ENCODE data around the gene OMG.
"Not testable (repeated sequence)": the region's sequence is repeated elsewhere in the genome, so short reads cannot be mapped to it uniquely, and the experiment has no call there.

The OMG gene

DNA sequence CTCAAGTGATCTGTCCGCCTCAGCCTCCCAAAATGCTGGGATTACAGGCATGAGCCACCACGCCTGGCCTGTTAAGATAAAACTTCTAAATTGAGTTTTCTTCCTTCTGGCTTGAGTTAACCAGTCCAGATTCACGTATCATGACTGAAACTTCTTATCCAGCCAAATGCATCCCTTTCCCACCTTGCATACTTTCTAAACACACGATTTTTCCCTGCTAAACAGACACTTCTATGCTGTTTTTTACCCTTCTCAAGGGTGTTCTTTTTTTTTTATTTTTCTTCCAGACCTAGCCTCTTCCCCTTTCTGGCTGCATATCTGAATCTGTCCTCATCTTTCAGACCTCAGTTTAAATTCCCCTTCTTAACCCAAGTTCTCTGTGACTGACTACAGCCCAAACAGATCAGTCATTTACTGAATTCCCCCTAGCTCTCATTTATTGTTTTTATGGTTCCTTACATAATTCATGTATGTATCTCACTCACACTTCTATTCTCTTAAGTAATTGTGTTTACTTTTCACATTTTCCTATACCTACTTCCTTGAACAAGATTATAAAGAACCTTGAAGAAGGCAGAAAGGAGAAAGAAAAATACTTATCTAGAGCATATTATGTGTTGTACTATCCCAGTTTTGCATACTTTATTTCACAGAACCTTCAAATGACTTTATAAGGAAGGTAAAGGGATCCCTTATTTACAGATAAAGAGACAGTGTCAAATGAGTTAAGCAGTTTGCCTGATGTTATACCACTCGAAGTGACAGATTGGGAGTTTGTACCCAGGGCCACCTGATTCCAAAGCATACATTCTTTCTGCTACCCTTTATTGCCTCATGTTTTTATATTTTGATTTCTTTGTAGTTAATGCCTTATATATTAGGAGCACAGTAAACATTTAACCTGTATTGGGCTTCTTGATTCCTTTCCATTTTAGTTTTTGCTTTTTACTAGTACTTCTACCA is 11.6 kb upstream of the OMG start:
- no peak for DNase-seq (ENCODE audit: low spot score)

- no peak for DNase-seq (ENCODE audit: low spot score)
Observed at GRCh38 chr17:31307640-31308039, 10.6 kb upstream of the OMG start.

GRCh38 chr17:31299624-31300023 is 2.6 kb upstream of the OMG start:
- DNase-seq (ENCODE audit: low spot score), result no peak

DNA sequence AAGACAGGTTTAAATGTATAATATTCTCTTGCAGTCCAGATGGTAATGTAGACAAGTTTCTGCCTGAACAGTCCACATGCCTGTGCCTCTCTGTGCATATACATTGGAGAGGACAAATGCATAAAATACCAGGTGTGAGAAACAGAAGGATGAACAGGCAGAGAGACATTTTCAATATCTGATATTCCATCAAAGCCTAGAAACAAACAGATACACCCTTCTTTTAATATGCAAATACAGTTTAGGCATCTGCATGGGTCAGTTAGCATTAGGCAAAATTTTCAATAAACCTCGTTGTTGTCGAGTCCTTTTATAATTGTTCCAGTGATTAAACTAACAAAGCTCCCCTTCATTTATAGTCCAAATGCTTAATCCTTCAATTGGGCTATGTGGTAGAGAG is 897 bp downstream of the OMG start:
- no peak for DNase-seq (ENCODE audit: low spot score)

DNA sequence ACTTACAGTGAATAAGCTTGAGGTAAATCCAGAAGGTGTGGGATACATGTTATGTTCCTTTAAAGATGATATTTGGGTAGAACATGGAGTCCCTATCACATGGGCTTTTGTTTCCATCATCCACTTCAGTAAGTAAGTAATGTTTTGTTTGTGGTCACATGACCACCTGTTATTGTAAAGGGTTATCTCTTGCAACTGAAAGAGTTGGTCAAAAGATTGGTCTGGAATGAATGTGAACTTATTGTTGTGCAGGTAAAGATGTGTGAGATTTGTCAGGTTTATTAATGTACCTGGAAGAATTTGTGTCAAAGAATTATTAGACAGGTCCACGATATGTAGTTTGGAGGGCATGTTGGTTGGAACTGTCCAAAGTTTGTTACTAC is 1.6 kb downstream of the OMG start:
- no peak for DNase-seq (ENCODE audit: low spot score)

GRCh38 chr17:31294820-31295488 is 2.1 kb downstream of the OMG start:
- DNase-seq (ENCODE audit: low spot score), result no peak

DNA sequence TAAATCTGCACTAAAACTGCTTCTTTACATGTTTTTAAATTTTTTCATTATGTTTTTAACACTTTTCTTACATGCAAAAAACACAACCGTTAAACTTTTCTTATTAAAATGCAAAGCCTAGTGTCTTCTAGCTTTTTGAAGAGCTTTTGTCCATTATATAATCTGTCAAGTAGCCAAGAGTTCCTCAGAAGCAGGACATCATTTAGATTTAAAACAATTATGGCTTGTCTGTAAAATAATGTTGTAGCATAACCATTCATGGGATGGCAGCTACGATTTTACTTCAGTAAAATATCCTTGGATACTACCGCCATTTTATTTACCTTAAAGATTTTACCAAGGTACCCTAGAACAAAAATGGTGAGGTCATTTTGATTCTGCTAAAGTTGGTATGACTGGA is 2.8 kb downstream of the OMG start:
- no peak for DNase-seq (ENCODE audit: low spot score)

- DNase-seq (ENCODE audit: low spot score), result no peak
Observed at GRCh38 chr17:31293581-31293980, 3.5 kb downstream of the OMG start.

DNA sequence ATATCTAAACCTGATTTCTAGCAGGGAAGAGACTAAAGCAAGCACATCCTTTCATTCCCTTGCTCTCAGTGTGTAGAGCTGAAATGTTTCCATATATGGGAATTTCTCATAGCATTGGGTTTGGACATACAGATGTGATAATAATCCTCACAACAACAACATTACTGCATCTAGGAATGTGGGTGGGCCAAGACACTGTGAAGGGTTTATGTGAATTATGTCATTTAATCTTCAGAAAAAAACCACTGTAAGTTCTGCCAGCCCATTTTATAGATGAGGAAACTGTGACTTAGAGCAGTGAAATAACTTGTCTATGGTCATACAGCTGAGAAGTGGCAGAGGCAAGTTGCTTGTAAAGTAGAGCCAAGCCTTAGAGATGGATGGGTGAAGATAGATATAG is 5.2 kb downstream of the OMG start:
- DNase-seq (ENCODE audit: low spot score), result no peak

DNA sequence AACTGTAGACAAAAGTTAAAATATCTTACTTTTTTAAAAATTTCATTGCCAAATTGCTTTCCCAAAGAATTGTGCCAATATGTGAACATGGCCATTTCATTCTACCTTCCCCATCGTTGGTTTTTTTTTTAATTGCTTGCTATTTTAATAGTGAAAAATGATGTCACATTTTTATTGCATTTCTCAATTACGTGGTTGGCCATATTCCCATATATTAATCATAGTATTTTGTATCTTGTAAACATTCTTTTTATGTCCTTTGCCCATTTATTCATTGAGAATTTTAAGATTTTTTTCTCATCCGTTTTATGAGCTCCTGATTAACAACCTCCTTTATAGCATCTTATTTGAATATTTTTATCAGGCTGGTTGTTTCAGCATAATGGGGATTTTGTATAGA is 7.2 kb downstream of the OMG start:
- no peak for DNase-seq (ENCODE audit: low spot score)

- not testable (repeated sequence) for DNase-seq (ENCODE audit: low spot score)
Observed at GRCh38 chr17:31287932-31288331, 9.1 kb downstream of the OMG start.

DNA sequence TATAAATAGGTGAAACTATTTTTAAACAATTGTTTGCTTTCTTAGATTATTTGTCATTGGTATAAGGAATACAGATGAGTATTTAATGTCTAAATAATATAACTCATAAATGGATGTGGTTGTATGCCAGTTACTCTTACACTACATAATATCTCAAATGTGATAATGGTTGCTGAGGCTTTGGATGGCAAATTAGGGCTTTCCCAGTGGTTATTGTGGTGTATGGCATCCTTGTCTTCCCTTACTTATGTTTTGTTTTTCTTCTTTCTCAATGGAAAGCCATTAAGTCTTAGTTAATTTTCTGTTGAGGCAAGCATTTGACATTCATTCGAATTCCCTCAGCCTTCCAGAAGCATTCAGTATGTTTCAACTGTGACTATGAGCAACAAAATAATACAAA is 10.5 kb downstream of the OMG start:
- DNase-seq (ENCODE audit: low spot score), result no peak

GRCh38 chr17:31283841-31284240 is 13.2 kb downstream of the OMG start:
- no peak for DNase-seq (ENCODE audit: low spot score)

DNA sequence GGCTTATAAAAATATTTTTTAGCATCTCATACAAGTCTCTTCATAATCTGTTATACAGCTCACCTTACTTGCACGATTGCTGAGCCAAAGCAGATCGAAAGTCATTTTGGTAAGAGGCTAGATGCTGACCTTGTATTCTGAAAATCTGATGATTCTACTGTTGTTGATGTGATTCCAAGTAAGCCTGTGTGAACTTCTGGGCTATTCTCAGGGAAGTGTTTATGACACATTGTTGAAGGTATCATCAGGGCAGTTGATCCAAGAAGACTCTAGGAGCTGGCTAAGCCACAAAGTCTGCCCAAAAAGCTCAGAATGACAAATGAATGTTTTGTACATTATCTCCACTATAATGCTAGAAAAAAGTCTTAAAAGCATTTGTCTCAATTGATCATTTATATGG is 16.0 kb downstream of the OMG start:
- DNase-seq (ENCODE audit: low spot score), result no peak

- no peak for DNase-seq (ENCODE audit: low spot score)
Observed at GRCh38 chr17:31279401-31279800, 17.6 kb downstream of the OMG start.

DNA sequence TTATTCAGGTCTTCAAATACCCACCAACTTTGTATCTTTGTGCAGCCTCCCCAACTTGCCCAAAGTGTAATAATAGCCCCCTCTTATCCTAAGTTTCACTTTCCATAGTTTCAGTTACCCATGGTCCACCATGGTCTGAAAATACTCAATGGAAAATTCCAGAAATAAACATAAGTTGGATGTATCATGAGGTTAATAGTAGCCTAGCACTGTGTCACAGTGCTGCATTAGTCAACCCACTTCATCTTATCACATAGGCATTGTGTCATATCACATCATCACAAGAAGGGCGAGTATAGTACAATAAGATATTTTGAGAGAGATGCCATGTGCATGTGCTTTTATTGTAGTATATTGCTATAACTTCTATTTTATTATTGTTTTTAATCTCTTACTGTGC is 21.9 kb downstream of the OMG start:
- no peak for DNase-seq (ENCODE audit: low spot score)

DNA sequence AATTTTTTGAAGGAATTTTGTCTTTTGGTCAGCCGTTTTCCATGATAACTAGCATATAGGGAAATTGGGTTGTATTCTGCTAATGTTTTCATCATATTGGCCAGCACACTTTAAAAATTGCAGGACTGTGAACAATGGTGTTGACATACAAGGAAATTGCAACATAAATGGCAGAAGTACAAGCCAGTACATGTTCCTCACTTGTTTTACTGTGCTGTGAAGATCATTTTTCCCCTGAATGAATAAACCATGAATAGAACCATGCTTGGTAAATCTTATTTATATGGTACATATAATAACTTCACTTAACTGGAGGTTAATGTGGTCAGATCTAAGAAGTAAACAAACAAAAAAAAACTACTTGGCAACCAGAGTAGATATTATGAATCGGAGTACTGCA is 22.8 kb downstream of the OMG start:
- no peak for DNase-seq (ENCODE audit: low spot score)

DNA sequence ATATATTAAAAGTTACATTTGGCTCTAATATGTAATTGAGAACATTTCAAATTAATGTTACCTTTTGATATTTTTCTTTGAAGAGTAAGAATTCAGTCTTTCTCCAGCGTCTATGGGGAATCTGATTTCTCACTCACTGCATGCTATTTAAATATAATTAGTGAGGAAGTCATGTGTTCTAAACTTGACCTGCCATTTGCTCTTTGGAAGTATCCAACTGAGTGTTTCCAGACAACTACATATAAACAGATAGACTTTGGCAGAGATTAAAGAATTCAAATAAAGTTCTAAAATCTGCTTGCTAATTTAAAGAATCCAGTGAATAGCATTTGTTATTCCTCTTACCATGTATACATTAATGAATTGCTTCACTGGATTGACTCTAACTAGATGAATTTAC is 23.5 kb downstream of the OMG start:
- no peak for DNase-seq (ENCODE audit: low spot score)

DNA sequence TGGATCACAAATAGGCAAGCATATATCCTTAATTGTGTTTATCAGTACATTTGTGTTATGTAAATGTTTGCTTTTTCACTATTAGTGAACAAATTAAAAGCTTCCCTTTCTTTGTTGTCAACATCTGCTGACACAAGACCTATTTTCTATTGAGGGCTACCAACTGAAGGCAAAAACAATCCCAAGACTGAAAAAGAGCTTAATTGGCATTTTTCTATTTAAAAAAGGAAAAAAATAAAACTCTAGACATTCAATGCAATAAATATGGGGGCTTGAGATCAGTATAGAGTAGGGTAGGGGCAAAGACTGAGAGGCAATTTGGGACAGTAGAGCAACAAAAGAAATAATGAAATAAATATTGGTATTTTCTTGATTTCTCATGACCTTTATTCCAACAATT is 24.2 kb downstream of the OMG start:
- no peak for DNase-seq (ENCODE audit: low spot score)

- DNase-seq (ENCODE audit: low spot score), result no peak
Observed at GRCh38 chr17:31272236-31272635, 24.8 kb downstream of the OMG start.

DNA sequence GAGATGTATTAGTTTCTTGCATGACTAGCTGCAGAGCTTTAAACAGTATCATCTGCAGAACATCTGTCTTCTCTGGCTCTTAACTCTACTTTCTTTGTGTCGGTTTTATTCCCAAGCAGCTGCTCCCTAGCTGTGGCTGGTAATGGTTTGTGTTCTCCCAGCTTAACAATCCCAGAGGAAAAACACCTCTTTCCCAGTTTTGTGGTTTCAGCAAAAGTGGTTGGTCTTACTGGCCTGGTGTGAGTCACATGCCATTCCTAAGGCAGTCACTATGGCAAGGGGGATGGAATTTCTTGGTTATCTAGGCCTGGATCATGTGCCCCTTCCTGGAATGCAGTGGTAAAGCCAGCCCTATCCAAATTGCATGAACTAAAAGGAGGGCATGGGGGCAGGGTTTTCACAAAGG is 27.5 kb downstream of the OMG start:
- DNase-seq (ENCODE audit: low spot score), result no peak

DNA sequence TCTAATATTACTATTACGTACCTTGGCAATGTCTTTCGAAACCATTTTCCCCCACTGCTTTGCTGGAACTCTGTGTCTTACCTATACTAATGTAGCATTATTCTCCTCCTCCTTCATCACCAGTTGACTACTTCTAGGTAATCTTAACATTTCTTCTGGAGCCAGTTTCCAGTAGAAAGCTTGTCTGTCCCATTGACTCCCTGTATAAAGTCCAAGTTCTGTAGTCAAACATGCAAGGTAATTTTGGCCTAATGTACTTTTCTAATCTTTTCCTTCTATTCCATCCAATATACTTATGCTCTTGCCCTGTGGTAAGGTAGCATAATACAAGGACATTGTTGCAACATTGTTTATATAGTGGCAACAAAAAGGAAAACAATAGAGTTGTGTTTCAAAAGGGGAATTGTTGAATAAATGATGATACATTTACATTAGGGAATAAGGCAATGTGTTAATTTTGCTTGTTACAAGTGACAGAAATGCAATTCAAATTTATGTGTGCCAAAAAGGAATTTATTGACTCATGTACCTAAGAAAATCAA is 27.9 kb downstream of the OMG start:
- DNase-seq (ENCODE audit: low spot score), result no peak

DNA sequence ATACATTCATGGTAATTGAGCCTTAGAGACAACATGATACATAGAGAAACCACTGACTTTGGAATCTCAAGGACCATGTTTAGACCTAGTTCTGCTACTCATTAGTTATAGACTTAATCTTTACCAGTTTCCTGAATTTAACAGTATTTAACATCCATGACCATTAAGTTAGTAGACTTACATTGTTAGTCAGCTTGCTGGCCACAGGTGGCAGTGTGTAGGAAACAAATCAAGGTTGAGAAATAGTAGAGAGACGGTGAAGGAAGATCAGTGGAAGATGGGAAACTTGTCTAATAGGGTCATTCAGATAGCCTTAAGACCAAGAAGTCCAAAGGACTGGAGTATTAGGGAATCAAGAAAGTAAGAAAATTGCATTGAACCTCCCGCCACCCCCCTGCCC is 31.0 kb downstream of the OMG start:
- DNase-seq (ENCODE audit: low spot score), result no peak

Data from HuH-7 (cell line).